ELF-1 (cell line): ENCODE measurements around the gene ADPRHL1.
A peak's percentile ranks its signal among the peaks of the same experiment; 100 is the strongest.

Source experiments
- DNase-seq: peaks from one replicate; pipeline ENCODE4 v3.0.0-alpha.2; 2016; ENCODE audit warnings: low read depth, low spot score

The ADPRHL1 gene

GRCh38 chr13:113452942-113453901, at the start of gene ADPRHL1:
Gene ADPRHL1 (minus strand): TSS chr13:113453488. CDS start chr13:113453437, 51 bp downstream.
- no peak for DNase-seq

GRCh38 chr13:113502686-113503085, 49.4 kb upstream of the ADPRHL1 start:
- DNase-seq, result no peak

DNA sequence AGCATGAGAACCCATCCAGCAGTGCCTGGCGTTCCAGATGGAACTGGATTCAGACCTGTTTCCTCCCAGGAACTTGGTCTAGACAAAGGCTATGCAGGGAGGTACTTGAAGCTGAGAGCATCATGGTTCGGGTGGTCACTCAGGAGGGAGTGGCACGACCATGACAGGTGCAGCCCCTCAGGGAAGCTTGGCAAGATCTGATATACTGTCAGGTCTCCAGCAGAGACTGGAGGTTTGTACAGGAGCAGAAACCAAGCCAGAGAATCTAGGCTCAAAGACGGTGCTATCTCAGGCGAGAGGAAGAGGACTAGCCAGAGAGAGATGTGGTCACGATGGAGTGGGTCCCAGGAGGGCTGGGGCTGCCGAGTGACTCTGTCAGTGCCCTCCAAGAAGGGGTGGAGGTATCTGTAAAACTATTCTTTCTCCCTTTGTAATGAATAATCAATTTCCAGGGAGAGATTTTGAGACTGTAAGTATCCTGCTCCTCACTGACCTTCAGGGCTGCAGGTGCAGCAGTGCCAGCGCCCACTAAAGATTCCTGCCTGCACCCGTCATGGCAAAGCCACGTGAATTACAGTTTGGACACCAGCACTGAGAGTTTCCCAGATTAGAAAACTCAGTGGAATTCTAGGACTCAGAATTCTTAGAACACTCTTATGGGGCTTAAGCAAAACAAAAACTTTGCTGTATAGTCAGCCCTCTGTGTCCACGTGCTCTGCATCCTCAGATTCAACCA, 47.4 kb upstream of the ADPRHL1 start:
- DNase-seq, result no peak

DNA sequence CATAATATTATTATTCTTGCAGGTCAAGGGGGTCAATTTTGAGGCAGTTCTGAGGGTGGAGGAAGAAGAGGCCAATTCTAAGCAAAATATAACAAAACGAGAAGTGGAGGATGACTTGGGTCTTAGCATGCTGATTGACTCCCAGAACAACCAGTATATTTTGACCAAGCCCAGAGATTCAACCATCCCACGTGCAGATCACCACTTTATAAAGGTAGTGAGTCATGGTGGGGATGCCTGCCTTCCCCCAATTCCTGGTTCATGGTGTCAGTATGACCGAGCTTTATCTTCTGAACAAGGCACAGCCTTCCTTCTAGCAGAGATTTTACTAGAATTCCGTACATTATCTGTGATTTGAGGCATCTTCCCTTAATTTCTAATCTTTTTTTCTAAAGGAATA, 46.6 kb upstream of the ADPRHL1 start:
- no peak for DNase-seq

- DNase-seq, result no peak
Observed at GRCh38 chr13:113498905-113499304, 45.6 kb upstream of the ADPRHL1 start.

- no peak for DNase-seq
Observed at GRCh38 chr13:113497217-113497616, 43.9 kb upstream of the ADPRHL1 start.

- DNase-seq, result peak; percentile 81
Observed at GRCh38 chr13:113495494-113496210, 42.4 kb upstream of the ADPRHL1 start.

DNA sequence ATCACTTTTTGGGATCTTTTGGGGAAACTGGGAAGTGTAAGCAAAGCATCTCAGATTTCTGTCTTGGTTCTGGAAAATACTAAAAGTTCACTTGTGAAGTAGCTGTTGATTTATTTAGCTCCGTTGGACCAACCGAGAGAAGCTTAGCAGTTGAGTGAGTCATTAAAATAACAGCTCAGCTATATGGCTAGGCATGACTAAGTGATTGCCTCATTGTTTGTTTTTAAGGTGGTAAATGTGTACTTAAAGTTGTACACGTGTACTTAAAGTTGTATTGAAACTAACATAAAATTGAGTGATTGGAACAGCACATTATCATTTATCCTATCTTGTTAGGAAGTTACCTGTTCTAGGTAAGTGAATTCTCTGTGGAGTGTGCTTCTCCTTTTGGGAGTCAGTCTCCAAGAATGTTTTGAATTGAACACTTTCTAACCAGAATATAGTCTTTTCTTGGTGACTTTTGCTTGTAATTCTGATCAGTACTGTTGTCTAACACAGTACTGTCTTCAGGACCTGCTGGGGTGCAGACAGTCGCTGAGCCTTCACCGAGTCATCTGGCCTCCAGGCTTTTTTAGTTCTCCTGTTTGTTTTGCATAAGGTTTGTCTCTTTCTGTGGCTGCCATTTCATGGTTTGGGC, 40.1 kb upstream of the ADPRHL1 start:
- peak; percentile 60 for DNase-seq

- no peak for DNase-seq
Observed at GRCh38 chr13:113491982-113492381, 38.7 kb upstream of the ADPRHL1 start.

DNA sequence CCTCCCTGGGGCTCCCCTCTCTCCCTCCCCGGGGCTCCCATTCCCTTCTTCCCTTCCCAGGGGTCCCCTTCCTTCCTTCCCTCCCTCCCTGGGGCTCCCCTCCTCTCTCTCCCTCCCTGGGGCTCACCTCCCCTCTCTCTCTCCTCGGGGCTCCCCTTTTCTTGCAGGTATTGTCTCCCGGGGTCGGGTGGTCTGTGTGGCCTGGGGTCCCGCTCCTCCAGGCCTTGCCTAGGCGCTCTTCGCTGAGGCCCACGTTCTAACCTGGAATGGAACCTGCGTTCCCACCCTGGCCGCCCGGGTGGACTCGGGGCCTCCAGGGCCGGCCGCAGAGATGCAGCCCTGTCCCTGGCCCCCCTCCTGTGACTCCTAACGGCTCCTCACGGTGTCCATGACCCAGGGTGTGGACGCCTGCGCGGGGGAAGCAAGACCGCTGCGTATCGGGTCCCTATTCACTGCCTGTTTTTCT, 38.2 kb upstream of the ADPRHL1 start:
- no peak for DNase-seq

DNA sequence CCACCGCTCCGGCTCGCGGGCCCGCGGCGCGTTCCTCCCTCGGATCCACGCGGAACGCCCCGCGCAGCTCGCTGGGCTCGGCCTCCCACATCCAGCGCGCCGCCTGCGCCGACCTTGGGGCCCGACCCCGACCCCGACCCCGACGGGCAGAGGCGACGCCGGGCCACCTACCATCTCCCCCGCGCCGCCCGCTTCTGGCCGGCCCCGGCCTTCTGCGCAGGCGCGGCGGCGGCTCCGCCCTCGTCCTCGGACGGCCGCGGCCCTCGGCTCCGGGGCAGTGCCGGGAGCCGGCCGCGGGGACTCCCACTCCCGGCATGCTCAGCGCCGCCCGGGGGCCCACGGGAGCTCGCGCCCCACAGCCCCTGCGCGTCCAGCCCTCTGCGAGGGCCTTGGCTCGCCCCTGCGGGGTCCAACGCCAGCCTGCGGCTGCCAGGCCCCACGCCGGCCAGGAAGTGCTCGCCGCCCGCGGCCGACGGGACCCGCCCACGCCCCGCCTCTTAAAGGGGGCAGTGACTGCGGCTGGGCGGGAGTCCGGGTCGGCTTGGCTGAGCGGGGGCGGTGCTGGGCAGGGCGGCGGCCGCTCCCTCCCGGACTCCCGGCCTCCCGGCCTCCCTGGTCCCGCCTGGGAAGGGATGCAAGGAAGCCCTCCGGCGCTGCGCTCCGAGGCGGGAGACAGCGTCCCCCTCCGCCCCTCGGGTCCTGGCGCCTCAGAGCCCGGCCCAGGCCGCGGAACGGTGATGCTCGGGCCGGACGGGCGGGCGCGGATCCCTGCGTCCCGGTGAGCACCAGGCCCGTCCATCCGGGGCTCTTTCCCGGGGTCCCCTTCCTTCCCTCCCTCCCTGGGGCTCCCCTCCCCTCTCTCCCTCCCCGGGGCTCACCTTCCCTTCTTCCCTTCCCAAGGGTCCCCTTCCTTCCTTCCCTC, 37.5 kb upstream of the ADPRHL1 start, which contains the start of gene DCUN1D2:
Gene DCUN1D2, minus strand, starts transcription at position 216 of the 922 bp plus-strand sequence. Its CDS starts 42 bp downstream, at position 174.
- peak; percentile 94 for DNase-seq

- DNase-seq, result peak; percentile 68
Observed at GRCh38 chr13:113489549-113490495, 36.5 kb upstream of the ADPRHL1 start.

- DNase-seq, result peak; percentile 73
Observed at GRCh38 chr13:113489171-113489548, 35.9 kb upstream of the ADPRHL1 start.

- no peak for DNase-seq
Observed at GRCh38 chr13:113488283-113488682, 35.0 kb upstream of the ADPRHL1 start.

- no peak for DNase-seq
Observed at GRCh38 chr13:113486698-113487097, 33.4 kb upstream of the ADPRHL1 start.

DNA sequence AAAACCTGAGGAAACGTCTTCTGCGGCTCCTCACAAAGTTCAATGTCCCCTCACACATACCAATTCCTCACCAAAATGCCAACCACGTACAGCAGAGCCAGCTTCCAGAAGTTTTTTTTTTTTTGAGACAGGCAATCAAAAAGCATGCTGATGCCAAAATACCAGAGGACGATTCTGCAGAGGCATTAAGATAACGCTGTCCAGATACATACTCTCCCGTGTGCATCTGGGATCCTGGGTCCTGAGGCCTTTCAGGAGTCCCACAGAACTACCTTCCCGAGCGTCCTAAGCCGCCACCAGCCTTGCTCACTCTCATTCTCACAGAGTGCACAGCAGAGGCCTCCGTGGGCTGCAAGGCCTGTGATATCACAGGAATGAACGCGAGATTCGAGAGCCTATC, 32.3 kb upstream of the ADPRHL1 start:
- DNase-seq, result no peak

- DNase-seq, result peak; percentile 59
Observed at GRCh38 chr13:113483504-113484293, 30.4 kb upstream of the ADPRHL1 start.

DNA sequence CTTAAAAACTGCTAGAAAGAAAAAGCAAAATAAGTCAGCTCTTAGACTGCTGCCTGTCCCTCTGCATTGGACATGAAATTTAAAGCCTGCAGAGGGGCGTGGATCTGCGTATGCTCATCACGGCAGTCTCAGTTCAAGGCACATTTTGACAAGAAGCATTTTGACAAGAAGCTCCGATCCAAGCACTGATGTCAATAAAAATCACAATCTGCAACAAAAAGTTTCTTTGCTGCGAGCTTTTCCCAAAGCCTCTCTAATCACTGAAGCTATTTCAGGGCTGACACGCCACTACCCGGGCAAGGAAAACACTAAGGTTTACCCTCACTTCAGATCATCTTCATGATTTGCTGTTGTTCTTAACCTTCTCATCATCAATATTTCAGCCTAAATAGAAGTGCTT, 29.8 kb upstream of the ADPRHL1 start:
- DNase-seq, result no peak
